Activated CD8-positive, alpha-beta memory T cell treated with anti-CD3 and anti-CD28 coated beads, Interleukin-2, amount 50 U/mL, for 24 hours (primary cell): Measurements from ENCODE around the gene KRTAP10-12.
"Not testable (repeated sequence)": the region's sequence is repeated elsewhere in the genome, so short reads cannot be mapped to it uniquely, and the experiment has no call there.

ENCODE experiments used
- DNase-seq: peaks from one replicate; pipeline ENCODE4 v3.0.0-alpha.2; 2020; ENCODE audit errors: extremely low read depth

The KRTAP10-12 gene

DNA sequence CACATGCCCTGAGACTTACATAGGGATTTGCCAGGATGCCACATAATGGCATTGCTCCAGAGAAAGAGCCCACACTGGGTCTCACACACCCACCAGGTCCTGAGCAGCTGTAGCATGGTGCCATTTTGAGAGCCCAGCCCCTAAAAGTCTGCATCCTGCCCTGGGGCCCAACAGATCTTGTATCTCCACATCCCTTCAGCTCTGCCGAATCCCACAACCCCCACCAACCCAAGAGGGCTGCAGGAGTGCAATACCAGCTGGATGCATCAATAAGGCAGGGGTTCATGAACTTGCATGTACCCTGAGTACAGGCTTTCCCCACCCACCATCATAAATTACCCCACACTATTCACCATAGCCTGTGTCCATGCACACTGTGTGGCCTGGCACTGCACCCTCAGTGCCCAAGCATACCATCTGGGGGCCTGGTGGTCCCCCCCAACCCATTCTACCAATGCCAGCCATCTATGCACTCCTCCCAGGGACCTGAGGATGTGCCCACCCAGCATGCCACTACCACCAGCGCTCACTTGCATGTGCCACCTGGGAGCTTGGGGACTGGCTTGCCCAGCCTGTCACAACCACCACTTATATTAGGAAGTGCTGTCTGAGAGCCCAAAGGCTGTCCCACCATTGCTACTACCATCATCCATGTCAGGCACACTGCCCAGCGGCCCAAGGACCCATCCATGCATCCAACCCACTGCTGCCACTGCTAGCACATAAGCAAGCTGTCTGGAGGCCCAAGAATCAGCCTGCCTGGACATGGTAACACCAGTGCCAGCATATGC lies 26.1 kb upstream of the KRTAP10-12 start:
- DNase-seq: no peak

DNA sequence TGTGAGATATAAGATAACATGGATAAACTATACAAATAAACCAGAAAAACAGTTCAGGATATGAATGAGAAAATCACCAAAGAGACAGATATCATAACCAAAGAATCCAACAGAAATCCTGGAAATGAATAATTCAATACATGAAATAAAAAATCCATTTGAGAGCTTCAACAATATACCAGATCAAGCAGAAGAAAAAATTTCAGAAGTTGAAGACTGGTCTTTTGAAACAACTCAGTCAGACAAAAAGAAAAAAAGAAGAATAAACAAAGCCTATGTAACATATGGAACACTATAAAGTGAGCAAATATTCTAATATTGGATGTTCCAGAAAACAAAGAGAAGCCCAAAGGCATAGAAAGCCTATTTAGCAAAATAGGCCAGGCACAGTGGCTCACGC lies 25.1 kb upstream of the KRTAP10-12 start:
- DNase-seq: no peak

- no peak for DNase-seq
Observed at GRCh38 chr21:44677881-44678280, 19.1 kb upstream of the KRTAP10-12 start.

- DNase-seq: no peak
Observed at GRCh38 chr21:44681152-44681551, 15.8 kb upstream of the KRTAP10-12 start.

DNA sequence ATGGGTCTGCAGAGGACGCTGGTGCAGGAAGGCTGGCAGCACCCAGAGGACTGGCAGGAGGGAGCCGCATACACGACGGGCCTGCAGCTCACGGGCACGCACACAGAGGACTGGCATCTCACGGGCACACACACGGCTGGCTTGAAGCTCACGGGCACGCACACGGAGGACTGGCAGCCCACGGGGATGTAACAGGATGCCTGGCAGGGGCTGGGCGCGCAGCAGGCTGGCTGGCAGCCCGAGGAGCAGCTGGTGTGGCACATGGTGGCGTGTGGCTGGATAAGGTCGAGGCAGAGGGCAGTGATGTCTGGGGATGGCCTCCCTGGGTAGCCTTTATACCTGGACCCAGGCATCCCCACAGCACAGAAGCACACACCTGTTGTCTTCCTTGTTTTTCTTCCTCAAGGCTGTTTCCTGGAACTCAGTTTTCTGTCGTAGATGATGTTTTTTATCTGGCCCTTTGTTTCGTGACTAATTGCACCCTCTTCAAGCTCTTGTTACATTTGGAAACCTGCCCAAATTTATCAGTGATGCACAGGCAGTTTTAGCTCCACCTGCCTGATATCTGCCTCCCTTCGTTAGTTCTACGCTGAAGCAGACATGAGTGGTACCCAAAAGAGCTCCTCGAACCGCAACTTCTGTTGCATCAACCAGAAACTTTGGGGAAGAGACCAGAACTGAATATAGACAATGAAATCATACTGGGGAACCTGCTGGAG lies 15.0 kb upstream of the KRTAP10-12 start, which contains the start of gene KRTAP12-1:
KRTAP12-1 (minus strand) TSS at position 303 of the 719 bp plus-strand sequence; CDS start at position 263, 40 bp downstream.
- no peak for DNase-seq

GRCh38 chr21:44682580-44683151 lies 14.3 kb upstream of the KRTAP10-12 start:
- no peak for DNase-seq

DNA sequence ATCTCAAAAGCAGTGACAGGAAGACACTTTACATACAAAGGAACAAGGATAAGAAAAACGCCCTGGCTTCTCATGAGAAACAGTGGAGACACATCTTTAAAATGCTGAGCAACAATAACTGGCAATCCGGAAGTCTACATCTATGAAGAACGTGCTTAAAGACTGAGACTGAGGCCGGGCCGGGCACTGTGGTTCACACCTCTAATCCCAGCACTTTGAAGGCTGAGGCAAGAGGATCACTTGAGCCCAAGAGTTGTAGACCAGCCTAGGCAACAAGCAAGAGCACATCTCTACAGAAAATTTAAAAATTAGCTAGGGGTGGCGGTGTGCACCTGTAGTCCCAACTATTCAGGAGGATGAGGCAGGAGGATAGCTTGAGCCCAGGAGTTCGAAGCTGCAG lies 12.9 kb upstream of the KRTAP10-12 start:
- DNase-seq: no peak

- DNase-seq: no peak
Observed at GRCh38 chr21:44684483-44684882, 12.5 kb upstream of the KRTAP10-12 start.

GRCh38 chr21:44685050-44685449 lies 11.9 kb upstream of the KRTAP10-12 start:
- DNase-seq: not testable (repeated sequence)

DNA sequence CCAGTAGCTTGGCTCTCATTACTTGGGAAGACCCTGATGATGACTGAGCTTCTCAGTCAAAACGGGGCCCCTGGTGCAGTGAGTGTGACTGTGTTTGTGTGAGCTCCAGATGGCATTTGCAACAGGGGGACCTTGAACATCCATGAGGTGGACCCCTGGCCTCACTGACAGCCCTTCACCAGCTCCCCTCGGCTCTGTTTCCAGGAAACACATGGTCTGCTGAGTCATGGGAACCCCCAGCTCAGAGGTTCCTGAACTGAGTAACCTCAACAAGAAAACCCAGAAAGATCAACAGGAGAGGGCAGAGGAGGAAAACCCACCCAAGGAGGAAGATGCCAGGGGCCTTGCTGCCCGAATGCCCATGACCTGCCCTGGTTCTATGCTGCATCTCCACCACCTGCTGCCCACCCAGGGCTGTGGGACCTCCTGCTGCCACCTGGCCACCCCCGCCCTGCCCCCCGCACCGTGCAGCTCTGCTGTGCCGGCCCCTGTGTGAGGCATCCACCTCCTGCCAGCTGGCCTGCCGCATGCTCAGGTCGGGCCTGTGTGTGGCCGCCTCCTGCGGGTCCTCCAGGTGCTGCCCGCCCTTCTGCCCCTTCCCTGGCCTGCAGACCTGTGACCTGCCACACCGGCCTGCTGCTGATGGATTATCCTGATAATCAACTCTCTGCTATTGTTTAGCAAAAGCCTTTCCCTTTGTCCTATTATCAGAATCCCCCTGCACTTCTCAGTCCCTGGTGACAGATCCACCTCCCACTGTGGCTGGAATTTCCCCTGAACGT lies 10.8 kb upstream of the KRTAP10-12 start:
- DNase-seq: no peak

DNA sequence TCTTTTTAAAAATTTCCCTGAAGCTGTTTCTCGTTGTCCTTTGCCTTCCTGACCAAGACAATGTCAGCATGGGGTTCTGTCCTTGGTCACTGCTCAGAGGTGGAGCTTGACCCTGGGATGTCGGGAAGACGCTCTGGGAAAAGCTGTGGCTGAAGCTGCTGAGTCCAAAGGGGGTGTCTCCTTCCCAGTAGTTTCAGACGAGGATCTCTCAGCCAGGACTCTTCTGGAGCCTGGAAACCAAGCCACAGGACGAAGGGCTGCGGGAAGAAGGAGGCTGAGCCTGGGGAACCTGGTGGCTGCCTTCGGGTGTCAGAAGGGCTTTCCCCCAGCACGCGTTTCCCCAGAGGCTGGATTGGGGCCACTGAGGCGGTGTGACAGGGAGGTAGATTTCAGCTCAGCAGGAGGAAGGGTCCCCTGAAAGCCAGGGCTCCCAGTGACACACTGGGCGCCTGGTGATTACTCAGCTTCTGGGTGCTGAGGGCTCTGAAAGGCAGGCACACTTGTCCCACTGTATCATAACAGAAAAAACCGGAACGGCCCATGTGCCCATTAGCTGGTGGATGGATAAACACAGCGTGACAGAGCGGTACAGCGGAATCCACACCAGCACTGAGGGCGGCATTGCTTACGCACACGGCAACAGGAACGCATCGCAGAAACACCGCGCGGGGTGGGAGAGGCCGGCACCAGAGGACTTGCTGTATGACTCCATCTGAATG lies 10.0 kb upstream of the KRTAP10-12 start:
- no peak for DNase-seq

- no peak for DNase-seq
Observed at GRCh38 chr21:44687671-44688070, 9.3 kb upstream of the KRTAP10-12 start.

GRCh38 chr21:44689740-44690139 lies 7.2 kb upstream of the KRTAP10-12 start:
- DNase-seq: not testable (repeated sequence)

- no peak for DNase-seq
Observed at GRCh38 chr21:44691686-44692085, 5.3 kb upstream of the KRTAP10-12 start.

DNA sequence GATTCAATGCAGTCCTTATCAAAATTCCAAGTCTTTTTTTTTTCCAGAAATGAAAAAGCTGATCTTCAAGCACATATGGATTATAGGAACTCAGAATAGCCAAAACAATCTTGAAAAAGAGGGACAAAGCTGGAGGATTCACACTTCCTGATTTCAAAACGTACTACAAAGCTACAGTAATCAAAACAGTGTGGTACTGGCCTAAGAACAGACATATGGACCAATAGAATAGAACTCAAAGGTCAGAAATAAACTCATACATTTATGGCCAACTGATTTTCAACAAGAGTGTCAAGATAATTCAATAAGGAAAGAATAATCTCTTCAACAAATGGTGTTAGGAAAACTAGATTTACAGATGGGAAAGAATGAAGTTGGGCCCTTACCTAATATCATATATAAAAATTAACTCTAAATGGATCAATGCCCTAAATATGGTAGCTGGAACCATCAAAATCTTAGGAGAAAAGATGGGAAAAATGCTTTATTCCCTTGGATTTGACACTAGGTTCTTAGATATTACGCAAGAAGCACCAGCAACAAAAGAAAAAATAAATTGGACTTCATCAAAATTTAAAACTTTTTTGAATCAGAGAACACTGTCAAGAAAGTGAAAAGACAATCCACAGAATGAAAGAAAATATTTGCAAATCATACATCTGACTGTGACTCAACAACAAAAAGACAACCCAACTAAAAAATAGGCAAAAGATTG lies 4.0 kb upstream of the KRTAP10-12 start:
- DNase-seq: no peak

- DNase-seq: no peak
Observed at GRCh38 chr21:44694776-44695175, 2.2 kb upstream of the KRTAP10-12 start.

GRCh38 chr21:44695184-44695583 lies 1.8 kb upstream of the KRTAP10-12 start:
- no peak for DNase-seq

- no peak for DNase-seq
Observed at GRCh38 chr21:44695641-44696040, 1.3 kb upstream of the KRTAP10-12 start.

DNA sequence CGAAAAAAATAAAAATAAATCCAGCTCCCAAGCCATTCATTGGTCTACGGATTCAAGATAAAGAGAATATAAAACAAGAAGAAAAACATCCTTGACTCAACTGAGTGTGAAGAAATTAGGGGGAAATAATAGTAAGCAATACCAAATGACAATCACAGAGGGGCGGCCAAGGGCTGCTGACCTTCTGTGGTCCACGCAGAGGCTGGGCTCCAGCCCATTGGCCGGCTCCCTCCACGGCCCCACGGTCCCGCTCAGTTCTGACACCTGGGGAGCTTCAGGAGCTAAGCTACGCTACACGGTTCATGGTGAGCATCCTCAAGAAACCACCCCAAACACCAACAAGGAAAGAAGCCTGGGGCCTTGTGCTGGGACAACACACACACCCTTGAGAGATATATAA lies 400 bp upstream of the KRTAP10-12 start:
- DNase-seq: no peak
